ENCODE measurements around the gene PHETA1. TPM values are rescaled to one million over a fixed set of nuclear protein-coding genes. Genes with fewer than 3 reads are reported as not detected.
"Not testable (repeated sequence)": the region's sequence is repeated elsewhere in the genome, so short reads cannot be mapped to it uniquely, and the experiment has no call there.

Gene PHETA1
- polyA plus RNA-seq, 1 donor from 2014 or later = 25.4 TPM

- Histone ChIP-seq H3K79me2 (replicated peaks; ENCODE audit: insufficient read depth, low read length) (no peaks in the 10 kb centered on the region), H3K9ac (ENCODE audit: low read length) (no peak overlapping the region), H3K27me3 (ENCODE audit: insufficient read depth, low read depth, low read length) (no peaks in the 10 kb centered on the region), H4K20me1 (ENCODE audit: insufficient read depth) (no peaks in the 10 kb centered on the region), H3K36me3 (ENCODE audit: insufficient read depth, low read length) (no peaks in the 10 kb centered on the region), H3F3A (ENCODE audit: insufficient read depth, low read length, poor library complexity, severe bottlenecking) (no peaks in the 10 kb centered on the region), H3K9me3 (ENCODE audit: low read length) (no peaks in the 10 kb centered on the region), H3K9me2 (ENCODE audit: insufficient read depth, low read length) (no peaks in the 10 kb centered on the region), H2AFZ (ENCODE audit: low read depth, low read length) (no peak overlapping the region), H3K4me3 (ENCODE audit: low read length) (no peak overlapping the region), H3K27ac (ENCODE audit: low read length) (no peak overlapping the region), H3K4me2 (ENCODE audit: low read length) (no peak overlapping the region)
- TF ChIP-seq RAD21 (conservative IDR thresholded peaks at IDR 0.05) = no peak
- TF ChIP-seq EP300 (conservative IDR thresholded peaks at IDR 0.05; ENCODE audit: poor library complexity, severe bottlenecking) = no peak
- no peak for TF ChIP-seq EZH2 (IDR thresholded peaks at IDR 0.05; ENCODE audit: borderline replicate concordance, insufficient read depth, low read length, poor library complexity, severe bottlenecking)
Observed at GRCh38 chr12:111337371-111337770, 31.5 kb downstream of the PHETA1 start.

GRCh38 chr12:111336411-111336810, 32.5 kb downstream of the PHETA1 start:
- not testable (repeated sequence) for H3K9me3 ChIP-seq (ENCODE audit: low read length); H4K20me1 ChIP-seq (ENCODE audit: insufficient read depth); H3K4me3 ChIP-seq (ENCODE audit: low read length); H3K27ac ChIP-seq (ENCODE audit: low read length); H3K4me2 ChIP-seq (ENCODE audit: low read length); H3K36me3 ChIP-seq (ENCODE audit: insufficient read depth, low read length); H3K9me2 ChIP-seq (ENCODE audit: insufficient read depth, low read length); H2AFZ ChIP-seq (ENCODE audit: low read depth, low read length); H3K27me3 ChIP-seq (ENCODE audit: insufficient read depth, low read depth, low read length); H3K9ac ChIP-seq (ENCODE audit: low read length); H3K79me2 ChIP-seq (replicated peaks; ENCODE audit: insufficient read depth, low read length); H3F3A ChIP-seq (ENCODE audit: insufficient read depth, low read length, poor library complexity, severe bottlenecking)

GRCh38 chr12:111335811-111336210, 33.1 kb downstream of the PHETA1 start:
- Histone ChIP-seq H3K4me2 (ENCODE audit: low read length) (no peak overlapping the region), H3K4me3 (ENCODE audit: low read length) (no peak overlapping the region), H3K9me3 (ENCODE audit: low read length) (no peaks in the 10 kb centered on the region), H3F3A (ENCODE audit: insufficient read depth, low read length, poor library complexity, severe bottlenecking) (no peaks in the 10 kb centered on the region), H3K9ac (ENCODE audit: low read length) (no peak overlapping the region), H3K36me3 (ENCODE audit: insufficient read depth, low read length) (no peaks in the 10 kb centered on the region), H2AFZ (ENCODE audit: low read depth, low read length) (no peak overlapping the region), H3K27ac (ENCODE audit: low read length) (no peak overlapping the region), H3K79me2 (replicated peaks; ENCODE audit: insufficient read depth, low read length) (no peaks in the 10 kb centered on the region), H3K27me3 (ENCODE audit: insufficient read depth, low read depth, low read length) (no peaks in the 10 kb centered on the region), H3K9me2 (ENCODE audit: insufficient read depth, low read length) (no peaks in the 10 kb centered on the region), H4K20me1 (ENCODE audit: insufficient read depth) (no peaks in the 10 kb centered on the region)
- no peak for TF ChIP-seq MXI1 (conservative IDR thresholded peaks at IDR 0.05; ENCODE audit: poor library complexity, severe bottlenecking)
- no peak for TF ChIP-seq EP300 (conservative IDR thresholded peaks at IDR 0.05; ENCODE audit: poor library complexity, severe bottlenecking)

- H3F3A ChIP-seq (ENCODE audit: insufficient read depth, low read length, poor library complexity, severe bottlenecking); H3K79me2 ChIP-seq (replicated peaks; ENCODE audit: insufficient read depth, low read length); H3K36me3 ChIP-seq (ENCODE audit: insufficient read depth, low read length); H3K4me2 ChIP-seq (ENCODE audit: low read length); H3K27ac ChIP-seq (ENCODE audit: low read length); H3K27me3 ChIP-seq (ENCODE audit: insufficient read depth, low read depth, low read length); H3K4me3 ChIP-seq (ENCODE audit: low read length); H2AFZ ChIP-seq (ENCODE audit: low read depth, low read length); H3K9me3 ChIP-seq (ENCODE audit: low read length); H4K20me1 ChIP-seq (ENCODE audit: insufficient read depth); H3K9ac ChIP-seq (ENCODE audit: low read length); H3K9me2 ChIP-seq (ENCODE audit: insufficient read depth, low read length): not testable (repeated sequence)
Observed at GRCh38 chr12:111335301-111335700, 33.6 kb downstream of the PHETA1 start.

GRCh38 chr12:111334393-111334915, 34.4 kb downstream of the PHETA1 start:
- H3K4me2 ChIP-seq (ENCODE audit: low read length) = no peak overlapping the region
- TF ChIP-seq REST (IDR thresholded peaks at IDR 0.05; ENCODE audit: borderline replicate concordance) = no peak
- no peak for TF ChIP-seq CTCF (IDR thresholded peaks at IDR 0.05; ENCODE audit: poor library complexity, severe bottlenecking)
- TF ChIP-seq MXI1 (conservative IDR thresholded peaks at IDR 0.05; ENCODE audit: poor library complexity, severe bottlenecking) = no peak
- TF ChIP-seq EZH2 (IDR thresholded peaks at IDR 0.05; ENCODE audit: borderline replicate concordance, insufficient read depth, low read length, poor library complexity, severe bottlenecking) = no peak
- TF ChIP-seq POLR2AphosphoS5 (IDR thresholded peaks at IDR 0.05) = no peak
- TF ChIP-seq SMC3 (conservative IDR thresholded peaks at IDR 0.05; ENCODE audit: poor library complexity) = no peak
- TF ChIP-seq TAF1 (IDR thresholded peaks at IDR 0.05; ENCODE audit: low read depth) = no peak
- TF ChIP-seq EP300 (conservative IDR thresholded peaks at IDR 0.05; ENCODE audit: poor library complexity, severe bottlenecking) = no peak
- TF ChIP-seq RAD21 (conservative IDR thresholded peaks at IDR 0.05) = no peak
- no peaks in the 10 kb centered on the region for H3K9me3 ChIP-seq (ENCODE audit: low read length)
- no peak overlapping the region for H3K4me3 ChIP-seq (ENCODE audit: low read length)
- no peaks in the 10 kb centered on the region for H3K36me3 ChIP-seq (ENCODE audit: insufficient read depth, low read length)
- no peaks in the 10 kb centered on the region for H4K20me1 ChIP-seq (ENCODE audit: insufficient read depth)
- no peaks in the 10 kb centered on the region for H3K9me2 ChIP-seq (ENCODE audit: insufficient read depth, low read length)
- no peak overlapping the region for H3K9ac ChIP-seq (ENCODE audit: low read length)
- H2AFZ ChIP-seq (ENCODE audit: low read depth, low read length) = no peak overlapping the region
- no peaks in the 10 kb centered on the region for H3F3A ChIP-seq (ENCODE audit: insufficient read depth, low read length, poor library complexity, severe bottlenecking)
- no peaks in the 10 kb centered on the region for H3K27me3 ChIP-seq (ENCODE audit: insufficient read depth, low read depth, low read length)
- no peaks in the 10 kb centered on the region for H3K79me2 ChIP-seq (replicated peaks; ENCODE audit: insufficient read depth, low read length)
- no peak overlapping the region for H3K27ac ChIP-seq (ENCODE audit: low read length)
